OCI-LY1 (cell line): Measurements from ENCODE around the gene RAPGEF2.

ENCODE experiments used
- H2AFZ ChIP-seq: fragments of 200-600 bp; sonication (generic), shearing (Covaris generic); 2 replicates; pipeline ENCODE4 v1.6.0; 2014; ENCODE audit warnings: antibody characterized with exemption, mild to moderate bottlenecking, low read length
- H3F3A ChIP-seq: fragments of 200-600 bp; sonication (generic), shearing (Covaris generic); 2 replicates; pipeline ENCODE4 v1.6.0; 2014; ENCODE audit warnings: mild to moderate bottlenecking, antibody characterized with exemption, low read length, moderate library complexity; ENCODE audit not compliant: insufficient read depth
- H3K27ac ChIP-seq: fragments of 200-600 bp; sonication (generic); 2 replicates; pipeline ENCODE4 v1.5.1; 2014; ENCODE audit warnings: low read length, mixed run types, mild to moderate bottlenecking, low read depth; ENCODE audit not compliant: poor library complexity, severe bottlenecking
- H3K27me3 ChIP-seq: fragments of 200-600 bp; sonication (generic); 2 replicates; pipeline ENCODE4 v1.6.0; 2014; ENCODE audit warnings: antibody characterized with exemption, mild to moderate bottlenecking, low read length, moderate library complexity; ENCODE audit not compliant: insufficient read depth
- H3K36me3 ChIP-seq: fragments of 200-600 bp; sonication (generic); 2 replicates; pipeline ENCODE4 v1.6.1; 2014; ENCODE audit warnings: mild to moderate bottlenecking, antibody characterized with exemption, low read length, moderate library complexity, mixed read lengths; ENCODE audit not compliant: insufficient read depth
- H3K4me1 ChIP-seq: fragments of 200-600 bp; sonication (generic); 2 replicates; pipeline ENCODE4 v1.5.1; 2014; ENCODE audit warnings: mild to moderate bottlenecking, low read length, moderate library complexity; ENCODE audit not compliant: insufficient read depth, severe bottlenecking
- H3K4me2 ChIP-seq: fragments of 200-600 bp; sonication (generic), shearing (Covaris generic); 2 replicates; pipeline ENCODE4 v1.6.1; 2014; ENCODE audit warnings: low read length
- H3K4me3 ChIP-seq: fragments of 200-600 bp; sonication (generic); 2 replicates; pipeline ENCODE4 v1.5.1; 2014; ENCODE audit warnings: low read length, low read depth, mild to moderate bottlenecking, mixed read lengths; ENCODE audit not compliant: poor library complexity, severe bottlenecking
- H3K79me2 ChIP-seq: fragments of 200-600 bp; shearing (Covaris generic); 2 replicates; pipeline ENCODE4 v1.6.1; 2016; ENCODE audit warnings: mixed run types, low read length, mixed read lengths; ENCODE audit not compliant: insufficient read depth
- H3K9ac ChIP-seq: fragments of 200-600 bp; sonication (generic), shearing (Covaris generic); 2 replicates; pipeline ENCODE4 v1.6.1; 2014; ENCODE audit warnings: mild to moderate bottlenecking, low read length, mixed read lengths
- H3K9me2 ChIP-seq: fragments of 200-600 bp; sonication (generic), shearing (Covaris generic); 2 replicates; pipeline ENCODE4 v1.6.1; 2014; ENCODE audit warnings: low read depth, mild to moderate bottlenecking, low read length, mixed read lengths
- H3K9me3 ChIP-seq: fragments of 200-600 bp; shearing (Covaris generic); 2 replicates; pipeline ENCODE4 v1.6.1; 2014; ENCODE audit warnings: low read length, mixed read lengths
- H4K20me1 ChIP-seq: fragments of 200-600 bp; sonication (generic), shearing (Covaris generic); 2 replicates; pipeline ENCODE4 v1.6.0; 2016; ENCODE audit warnings: mild to moderate bottlenecking, low read length; ENCODE audit not compliant: insufficient read depth
- CTCF ChIP-seq: fragments of 200-600 bp; sonication (generic), shearing (Covaris generic); IDR thresholded peaks from 2 replicates; pipeline ENCODE4 v1.5.1; 2017; ENCODE audit warnings: mild to moderate bottlenecking, antibody characterized with exemption, low read length, moderate library complexity, mixed read lengths
- EZH2 ChIP-seq: fragments of 200-600 bp; sonication (generic), shearing (Covaris generic); IDR thresholded peaks from 2 replicates; pipeline ENCODE4 v1.8.0; 2017; ENCODE audit warnings: borderline replicate concordance, mixed run types, mild to moderate bottlenecking, antibody characterized with exemption, low read length, moderate library complexity, mixed read lengths

Gene RAPGEF2

GRCh38 chr4:159150821-159151390 is 48.0 kb downstream of the RAPGEF2 start:
- Histone ChIP-seq H3K4me1 (no peaks in the 10 kb centered on the region), H3K9ac (no peak overlapping the region), H2AFZ (no peak overlapping the region)

GRCh38 chr4:159151689-159152088 is 48.8 kb downstream of the RAPGEF2 start:
- no peaks in the 10 kb centered on the region for H3K36me3 ChIP-seq
- no peaks in the 10 kb centered on the region for H4K20me1 ChIP-seq
- no peak overlapping the region for H3K4me2 ChIP-seq
- TF ChIP-seq EZH2 = no peak
- no peak for TF ChIP-seq CTCF
- H3K9ac ChIP-seq = no peak overlapping the region
- no peaks in the 10 kb centered on the region for H3K79me2 ChIP-seq
- no peaks in the 10 kb centered on the region for H3F3A ChIP-seq
- no peaks in the 10 kb centered on the region for H3K9me2 ChIP-seq
- no peaks in the 10 kb centered on the region for H3K27me3 ChIP-seq
- H3K9me3 ChIP-seq = no peaks in the 10 kb centered on the region
- no peak overlapping the region for H2AFZ ChIP-seq
- no peak overlapping the region for H3K4me3 ChIP-seq
- H3K27ac ChIP-seq = no peak overlapping the region
- H3K4me1 ChIP-seq = no peaks in the 10 kb centered on the region

More at GRCh38 chr4:159150821-159151390, 48.0 kb downstream of the RAPGEF2 start:
- Histone ChIP-seq H3K27ac (no peak overlapping the region), H3K79me2 (no peaks in the 10 kb centered on the region), H3K9me3 (no peaks in the 10 kb centered on the region), H3F3A (no peaks in the 10 kb centered on the region), H3K36me3 (no peaks in the 10 kb centered on the region), H3K9me2 (no peaks in the 10 kb centered on the region), H3K4me3 (no peak overlapping the region), H3K27me3 (no peaks in the 10 kb centered on the region), H4K20me1 (no peaks in the 10 kb centered on the region), H3K4me2 (no peak overlapping the region)
- TF ChIP-seq EZH2 (no peak), CTCF (no peak)

- H3F3A ChIP-seq = no peaks in the 10 kb centered on the region
- H3K79me2 ChIP-seq = no peaks in the 10 kb centered on the region
- H2AFZ ChIP-seq = no peak overlapping the region
- TF ChIP-seq EZH2 (no peak), CTCF (no peak)
- no peaks in the 10 kb centered on the region for H3K27me3 ChIP-seq
- H3K9me2 ChIP-seq = no peaks in the 10 kb centered on the region
- H3K4me1 ChIP-seq = no peaks in the 10 kb centered on the region
- H3K4me2 ChIP-seq = no peak overlapping the region
- no peak overlapping the region for H3K4me3 ChIP-seq
- H3K9ac ChIP-seq = no peak overlapping the region
- H3K36me3 ChIP-seq = no peaks in the 10 kb centered on the region
- H4K20me1 ChIP-seq = no peaks in the 10 kb centered on the region
- H3K27ac ChIP-seq = no peak overlapping the region
- no peaks in the 10 kb centered on the region for H3K9me3 ChIP-seq
These were observed 49.3 kb downstream of the RAPGEF2 start for GRCh38 chr4:159152181-159152580.
